ENCODE data around the gene PRKCE. TPM values are rescaled to one million over a fixed set of nuclear protein-coding genes. Genes with fewer than 3 reads are reported as not detected.

PRKCE gene
- total RNA-seq, 1 donor from 2014 or later, result 4.6 TPM

GRCh38 chr2:46116553-46116991 lies 465.1 kb downstream of the PRKCE start:
- Histone ChIP-seq H3K36me3 (no peaks in the 10 kb centered on the region), H3K27me3 (no peaks in the 10 kb centered on the region), H3K4me1 (peaks cover 0 to 32% of the 10 kb centered on the region in 2 donors), H3K9me3 (no peaks in the 10 kb centered on the region), H3K4me3 (no peak overlapping the region), H3K27ac (peak overlapping the region in 1 of 2 donors; percentile 16)
- TF ChIP-seq CTCF (IDR thresholded peaks at IDR 0.05), result no peak
- intact Hi-C loops (cut with DNase I), result no loop called here
- DNase-seq (ENCODE audit: low spot score in 2 of 2), result no peak

- Histone ChIP-seq H3K4me1 (peaks cover 0 to 35% of the 10 kb centered on the region in 2 donors), H3K27me3 (no peaks in the 10 kb centered on the region), H3K27ac (peak overlapping the region in 1 of 2 donors; percentile 16), H3K4me3 (no peak overlapping the region), H3K36me3 (no peaks in the 10 kb centered on the region), H3K9me3 (no peaks in the 10 kb centered on the region)
- intact Hi-C loops (cut with DNase I), result no loop called here
- no peak for DNase-seq (ENCODE audit: low spot score in 2 of 2)
- no peak for TF ChIP-seq CTCF (IDR thresholded peaks at IDR 0.05)
Observed at GRCh38 chr2:46117379-46117778, 465.9 kb downstream of the PRKCE start.

GRCh38 chr2:46117994-46118393 lies 466.5 kb downstream of the PRKCE start:
- H3K4me3 ChIP-seq, result no peak overlapping the region
- H3K4me1 ChIP-seq, result peaks cover 0 to 35% of the 10 kb centered on the region in 2 donors
- intact Hi-C loops (cut with DNase I), result no loop called here
- no peaks in the 10 kb centered on the region for H3K27me3 ChIP-seq
- peak overlapping the region; percentile 57 to 64 for H3K27ac ChIP-seq
- no peak for TF ChIP-seq CTCF (IDR thresholded peaks at IDR 0.05)
- no peaks in the 10 kb centered on the region for H3K9me3 ChIP-seq
- no peak for DNase-seq (ENCODE audit: low spot score in 2 of 2)
- H3K36me3 ChIP-seq, result no peaks in the 10 kb centered on the region

- no peak for TF ChIP-seq CTCF (IDR thresholded peaks at IDR 0.05)
- no peaks in the 10 kb centered on the region for H3K27me3 ChIP-seq
- H3K9me3 ChIP-seq, result no peaks in the 10 kb centered on the region
- H3K27ac ChIP-seq, result peak overlapping the region; percentile 57 to 64
- intact Hi-C loops (cut with DNase I), result loop anchor here (1.0 kb wide), 1 partner anchor 178 kb away; the partner anchor contains the start of gene EPAS1
- no peak for DNase-seq (ENCODE audit: low spot score in 2 of 2)
- H3K4me1 ChIP-seq, result peaks cover 0 to 35% of the 10 kb centered on the region in 2 donors
- no peak overlapping the region for H3K4me3 ChIP-seq
- H3K36me3 ChIP-seq, result no peaks in the 10 kb centered on the region
Observed at GRCh38 chr2:46118656-46119371, 467.3 kb downstream of the PRKCE start.

- Histone ChIP-seq H3K4me3 (no peak overlapping the region), H3K27ac (peak overlapping the region; percentile 57 to 64), H3K27me3 (no peaks in the 10 kb centered on the region), H3K36me3 (no peaks in the 10 kb centered on the region), H3K4me1 (peaks cover 0 to 35% of the 10 kb centered on the region in 2 donors), H3K9me3 (no peaks in the 10 kb centered on the region)
- TF ChIP-seq CTCF (IDR thresholded peaks at IDR 0.05), result no peak
- no peak for DNase-seq (ENCODE audit: low spot score in 2 of 2)
- intact Hi-C loops (cut with DNase I), result loop anchor here (1.0 kb wide), 1 partner anchor 178 kb away; the partner anchor contains the start of gene EPAS1
Observed at GRCh38 chr2:46119453-46119852, 468.0 kb downstream of the PRKCE start.

Data from ascending aorta (tissue), 2 donors.